Measurements from ENCODE around the gene IZUMO2. TPM values are rescaled to one million over a fixed set of nuclear protein-coding genes. Genes with fewer than 3 reads are reported as not detected.
"Not testable (repeated sequence)": the region's sequence is repeated elsewhere in the genome, so short reads cannot be mapped to it uniquely, and the experiment has no call there.

IZUMO2 gene
- total RNA-seq, 1 experiment from 2014 or later: not detected

DNA sequence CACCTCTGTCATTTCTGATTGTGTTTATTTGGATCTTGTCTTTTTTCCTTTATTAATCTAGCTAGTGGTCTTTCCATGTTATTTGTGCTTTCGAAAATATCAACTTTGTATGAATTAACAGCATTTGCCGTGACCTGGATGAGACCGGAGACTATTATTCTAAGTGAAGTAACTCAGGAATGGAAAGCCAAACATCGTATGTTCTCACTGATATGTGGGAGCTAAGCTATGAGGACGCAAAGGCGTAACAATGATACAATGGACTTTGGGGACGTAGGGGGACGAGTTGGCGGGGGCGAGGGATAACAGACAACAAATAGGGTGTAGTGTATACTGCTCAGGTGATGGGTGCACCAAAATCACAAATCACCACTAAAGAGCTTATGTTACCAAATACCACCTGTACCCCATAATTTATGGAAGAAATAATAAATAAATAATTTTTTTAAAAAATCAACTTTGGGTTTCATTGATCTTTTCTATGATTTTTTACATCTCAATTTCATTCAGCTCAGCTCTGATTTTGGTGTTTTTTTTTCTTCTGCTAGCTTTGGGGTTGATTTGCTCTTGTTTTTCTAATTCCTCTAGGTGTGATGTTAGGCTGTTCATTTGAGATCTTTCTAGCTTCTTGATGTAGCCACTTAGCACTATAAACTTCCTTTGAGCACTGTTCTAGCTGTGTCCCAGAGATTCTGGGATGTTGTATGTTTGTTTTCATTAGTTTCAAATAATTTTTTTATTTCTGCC lies 27.1 kb downstream of the IZUMO2 start:
- not testable (repeated sequence) for DNase-seq (ENCODE audit: low read depth)

DNA sequence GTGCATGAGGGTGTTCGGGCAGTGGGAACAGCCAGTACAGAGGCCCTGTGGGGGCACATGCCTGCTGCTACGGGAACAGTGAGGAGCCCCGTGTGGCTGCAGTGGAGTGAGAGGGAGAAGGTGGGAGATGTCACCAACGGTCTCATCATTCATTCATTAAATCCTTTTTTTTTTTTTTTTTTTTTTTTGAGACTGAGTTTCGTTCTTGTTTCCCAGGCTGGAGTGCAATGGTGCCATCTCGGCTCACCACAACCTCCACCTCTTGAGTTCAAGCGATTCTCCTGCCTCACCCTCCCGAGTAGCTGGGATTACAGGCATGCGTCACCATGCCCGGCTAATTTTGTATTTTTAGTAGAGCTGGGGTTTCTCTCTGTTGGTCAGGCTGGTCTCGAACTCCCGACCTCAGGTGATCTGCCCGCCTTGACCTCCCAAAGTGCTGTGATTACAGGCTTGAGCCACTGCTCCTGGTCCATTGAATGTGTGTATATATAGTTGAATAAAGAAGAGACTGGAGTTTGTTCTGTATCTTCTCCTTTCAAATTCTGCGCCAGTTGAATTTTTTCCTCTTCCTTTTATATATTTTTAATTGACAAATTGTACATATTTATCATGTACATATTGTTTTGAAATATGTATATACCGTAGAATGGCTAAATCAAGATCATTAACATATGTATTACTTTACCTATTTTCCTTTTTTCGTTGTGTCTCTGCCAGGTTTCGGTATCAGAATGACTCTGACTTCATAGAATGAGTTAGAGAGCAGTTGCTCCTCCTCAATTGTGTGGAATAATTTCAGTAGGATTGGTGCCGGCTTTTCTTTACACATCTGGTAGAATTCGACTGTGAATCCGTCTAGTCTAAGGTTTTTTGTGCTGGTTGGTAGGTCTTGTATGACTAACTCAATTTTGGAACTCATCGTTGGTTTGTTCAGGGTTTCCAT lies 28.0 kb downstream of the IZUMO2 start:
- DNase-seq (ENCODE audit: low read depth): not testable (repeated sequence)

DNA sequence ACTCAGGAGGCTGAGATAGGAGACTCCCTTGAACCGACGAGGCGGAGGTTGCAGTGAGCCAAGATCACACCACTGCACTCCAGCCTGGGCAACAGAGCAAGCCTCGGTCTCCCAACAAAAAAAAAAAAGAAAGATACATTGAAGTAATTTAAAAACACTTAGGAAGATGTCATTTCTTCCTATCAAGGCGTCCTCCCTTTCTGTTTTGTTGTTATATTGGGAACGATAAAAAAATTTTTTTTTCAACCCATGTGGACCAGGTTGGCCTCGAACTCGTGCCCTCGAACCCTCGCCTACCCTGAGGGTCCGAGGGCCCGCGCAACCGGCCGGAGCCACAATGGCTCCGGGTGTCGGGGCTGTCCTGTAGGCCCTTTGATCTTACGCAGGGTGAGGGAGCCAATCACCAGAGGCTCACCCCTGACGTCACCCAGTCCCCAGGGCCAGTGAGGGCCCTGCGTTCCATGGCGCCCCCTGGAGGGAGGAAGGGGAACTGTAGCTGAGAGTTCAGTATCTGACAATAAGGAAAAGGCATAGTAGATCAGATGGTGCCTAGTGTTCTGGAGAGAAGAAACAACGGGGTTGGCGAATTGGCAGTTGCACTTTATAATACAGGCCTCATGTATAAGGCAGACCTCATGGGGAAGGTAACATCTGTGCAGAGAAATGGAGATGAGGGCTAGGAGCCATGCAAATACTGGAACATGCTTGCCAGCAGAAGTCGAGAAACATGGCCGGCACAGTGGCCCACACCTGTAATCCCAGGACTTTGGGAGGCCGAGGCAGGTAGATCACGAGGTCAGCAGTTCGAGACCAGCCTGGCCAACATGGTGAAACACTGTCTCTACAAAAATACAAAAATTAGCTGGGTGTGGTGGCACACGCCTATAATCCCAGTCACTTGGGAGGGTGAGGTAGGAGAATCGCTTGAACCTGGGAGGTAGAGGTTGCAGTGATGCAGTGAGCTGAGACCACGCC lies 29.3 kb downstream of the IZUMO2 start:
- not testable (repeated sequence) for DNase-seq (ENCODE audit: low read depth)

GRCh38 chr19:50104012-50104411 lies 59.1 kb downstream of the IZUMO2 start:
- DNase-seq (ENCODE audit: low read depth): not testable (repeated sequence)

- not testable (repeated sequence) for DNase-seq (ENCODE audit: low read depth)
These were observed 59.7 kb downstream of the IZUMO2 start for GRCh38 chr19:50103405-50103804.

Other genes with a start within 250 kb of the IZUMO2 start
- gene ATF5, start 234.1 kb downstream of the IZUMO2 start, total RNA-seq (2014; rRNA removed; shearing (Covaris generic)): 9.5 and 11.6 TPM in 2 replicates
- gene NUP62, start 233.8 kb downstream of the IZUMO2 start, total RNA-seq (2014; rRNA removed; shearing (Covaris generic)): 51.0 and 69.7 TPM in 2 replicates
- gene SIGLEC11, start 202.1 kb downstream of the IZUMO2 start, total RNA-seq (2014; rRNA removed; shearing (Covaris generic)): not detected in 2 replicates
- gene VRK3, start 137.9 kb downstream of the IZUMO2 start, total RNA-seq (2014; rRNA removed; shearing (Covaris generic)): 26.2 and 41.7 TPM in 2 replicates
- gene ZNF473, start 137.3 kb downstream of the IZUMO2 start, total RNA-seq (2014; rRNA removed; shearing (Covaris generic)): 14.2 and 19.1 TPM in 2 replicates
- under 0.01 and 0.39 TPM in 2 replicates for gene MYH14, start 40.3 kb upstream of the IZUMO2 start, total RNA-seq (2014; rRNA removed; shearing (Covaris generic))
- 0.12 TPM in 1 of 2 replicates, not detected in the other for gene KCNC3, start 166.1 kb upstream of the IZUMO2 start, total RNA-seq (2014; rRNA removed; shearing (Covaris generic))
- under 0.01 TPM in 1 of 2 replicates, not detected in the other for gene NAPSA, start 202.4 kb upstream of the IZUMO2 start, total RNA-seq (2014; rRNA removed; shearing (Covaris generic))
- gene NR1H2, start 213.2 kb upstream of the IZUMO2 start, total RNA-seq (2014; rRNA removed; shearing (Covaris generic)): 92.0 and 102 TPM in 2 replicates
- 38.6 and 42.7 TPM in 2 replicates for gene POLD1, start 221.1 kb upstream of the IZUMO2 start, total RNA-seq (2014; rRNA removed; shearing (Covaris generic))

Data from RPMI7951 (cell line).